Activated naive CD4-positive, alpha-beta T cell treated with Interleukin-2 at 50 U/mL for 16 hours (primary cell): ENCODE results near the gene CACNA1B.
"Not testable (repeated sequence)": the region's sequence is repeated elsewhere in the genome, so short reads cannot be mapped to it uniquely, and the experiment has no call there.

Experiments used
- DNase-seq: peaks from one replicate; pipeline ENCODE4 v3.0.0-alpha.2; 2020

Gene CACNA1B

DNA sequence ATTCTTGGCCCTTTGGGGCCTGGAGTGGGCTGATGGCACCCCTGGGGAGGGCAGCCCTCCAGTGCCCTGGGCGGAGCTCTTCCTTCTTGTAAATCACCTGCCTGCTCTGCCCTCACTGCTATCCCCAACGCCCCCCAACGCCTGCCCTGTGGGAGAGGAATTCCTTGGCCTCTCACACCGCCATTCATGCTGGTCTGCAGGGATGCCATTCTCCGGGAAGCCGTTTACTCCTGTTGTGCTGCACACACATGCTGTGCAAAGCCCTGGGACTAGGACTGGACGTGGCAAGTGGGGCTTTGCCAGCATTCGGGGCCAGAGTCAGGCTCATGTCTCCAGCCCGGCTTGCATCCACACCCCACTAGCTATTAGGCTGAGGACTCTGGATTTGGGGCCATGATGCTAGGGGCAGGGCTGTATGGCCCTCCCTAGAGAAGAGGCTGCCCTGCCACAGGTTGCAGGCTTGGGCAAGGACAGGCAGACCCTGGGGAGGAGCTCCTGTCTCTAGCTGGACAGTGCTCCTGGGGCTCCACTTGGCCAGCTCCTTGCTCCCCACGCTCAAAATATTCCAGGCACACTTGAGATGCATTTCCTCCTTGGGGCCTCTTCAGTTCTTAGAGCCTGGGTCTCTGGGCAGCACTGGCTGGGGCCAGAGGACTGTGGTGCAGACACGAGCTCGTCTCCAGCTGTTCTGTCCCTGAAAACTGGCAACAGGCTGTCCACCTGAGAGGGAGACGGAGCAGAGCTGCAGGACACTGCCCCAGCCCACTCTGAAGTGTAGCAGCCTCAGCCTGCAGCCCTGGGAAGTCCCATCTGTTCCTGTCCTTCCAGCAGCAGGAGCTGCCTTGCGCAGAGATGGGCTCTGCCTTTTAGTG lies 226.9 kb downstream of the CACNA1B start:
- DNase-seq: no peak

DNA sequence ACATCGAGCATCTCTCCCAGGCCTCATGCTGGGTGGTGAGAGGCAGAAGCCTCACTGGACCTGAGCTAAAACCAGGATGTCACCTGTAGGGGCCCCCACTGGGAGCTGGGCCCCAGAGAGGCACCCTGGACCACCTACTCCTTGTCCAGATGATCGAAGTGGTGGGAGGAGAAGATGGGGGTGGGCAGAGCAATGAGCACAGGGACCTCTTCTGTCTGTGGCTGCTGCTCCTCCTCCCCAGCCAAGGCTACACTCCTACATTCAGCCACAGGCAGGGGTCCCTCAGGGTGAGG lies 227.5 kb downstream of the CACNA1B start:
- no peak for DNase-seq

- DNase-seq: no peak
These were observed 228.3 kb downstream of the CACNA1B start for GRCh38 chr9:138105561-138106505.

- not testable (repeated sequence) for DNase-seq
These were observed 229.5 kb downstream of the CACNA1B start for GRCh38 chr9:138107039-138107438.

DNA sequence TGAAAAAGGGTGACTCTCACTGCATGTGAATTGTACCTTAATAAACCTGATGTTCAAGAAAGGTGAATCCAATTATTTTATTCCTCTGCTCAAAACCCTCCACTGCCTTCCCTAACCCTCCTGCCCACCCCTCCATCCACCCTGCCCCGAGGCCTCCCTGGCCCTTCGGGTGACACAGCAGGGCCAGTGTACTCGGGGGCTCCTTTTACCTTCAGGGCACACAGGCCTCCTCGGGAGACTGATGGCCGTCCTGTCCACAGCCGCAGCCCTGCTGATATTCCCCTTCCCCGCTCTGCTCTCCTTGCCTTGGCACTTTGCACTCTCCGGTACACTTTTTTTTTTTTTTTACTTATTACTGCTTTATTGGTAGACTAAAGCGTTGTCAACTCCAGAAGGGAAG lies 234.0 kb downstream of the CACNA1B start:
- DNase-seq: no peak

DNA sequence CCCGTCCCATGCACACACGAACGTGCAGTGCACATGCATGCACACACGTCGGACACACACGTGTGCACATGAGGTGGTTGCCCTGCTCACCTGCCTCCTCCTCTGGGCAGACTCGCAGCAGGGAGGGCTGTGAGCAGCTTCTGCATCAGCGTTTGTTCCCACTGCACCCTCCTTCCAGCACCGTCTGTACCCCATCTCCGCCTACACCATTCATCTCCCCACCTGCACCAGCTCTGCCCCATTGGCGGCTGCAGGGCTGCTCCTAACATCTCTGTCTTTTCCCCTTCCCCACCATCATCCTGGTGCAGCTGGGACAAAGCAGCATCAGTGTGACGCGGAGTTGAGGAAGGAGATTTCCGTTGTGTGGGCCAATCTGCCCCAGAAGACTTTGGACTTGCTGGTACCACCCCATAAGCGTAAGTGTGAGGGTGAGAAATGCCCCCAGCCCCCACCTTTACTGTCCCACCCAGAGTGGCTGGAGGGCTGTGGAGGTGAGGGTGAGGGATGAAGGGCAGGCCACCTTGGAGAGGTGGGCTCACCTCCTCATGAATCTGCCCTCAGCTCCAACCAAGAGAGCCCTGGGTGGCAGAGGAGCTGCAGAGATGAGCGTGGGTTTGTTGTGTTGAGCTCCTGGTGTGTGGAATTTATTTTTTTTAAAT lies 234.6 kb downstream of the CACNA1B start:
- no peak for DNase-seq

DNA sequence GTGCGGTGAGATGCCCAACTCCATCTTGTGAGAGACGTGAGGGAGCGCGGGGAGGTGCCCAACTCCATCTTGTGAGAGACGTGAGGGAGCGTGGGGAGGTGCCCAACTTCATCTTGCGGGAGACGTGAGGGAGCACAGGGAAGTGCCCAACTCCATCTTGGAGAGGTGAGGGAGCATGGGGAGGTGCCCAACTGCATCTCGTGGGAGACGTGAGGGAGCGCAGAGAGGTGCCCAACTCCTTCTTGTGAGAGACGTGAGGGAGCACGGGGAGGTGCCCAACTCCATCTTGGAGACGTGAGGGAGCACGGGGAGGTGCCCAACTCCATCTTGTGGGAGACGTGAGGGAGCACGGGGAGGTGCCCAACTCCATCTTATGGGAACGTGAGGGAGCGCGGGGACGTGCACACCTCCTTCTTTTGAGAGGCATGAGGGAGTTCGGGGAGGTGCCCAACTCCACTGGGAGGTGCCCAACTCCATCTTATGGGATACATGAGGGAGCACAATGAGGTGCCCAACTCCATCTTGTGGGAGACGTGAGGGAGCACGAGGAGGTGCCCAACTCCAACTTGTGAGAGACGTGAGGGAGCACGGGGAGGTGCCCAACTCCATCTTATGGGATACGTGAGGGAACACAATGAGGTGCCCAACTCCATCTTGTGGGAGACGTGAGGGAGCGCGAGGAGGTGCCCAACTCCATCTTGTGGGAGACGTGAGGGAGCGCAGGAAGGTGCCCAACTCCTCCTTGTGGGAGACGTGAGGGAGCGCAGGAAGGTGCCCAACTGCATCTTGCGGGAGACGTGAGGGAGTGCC lies 235.4 kb downstream of the CACNA1B start:
- no peak for DNase-seq

GRCh38 chr9:138113701-138114325 lies 236.2 kb downstream of the CACNA1B start:
- DNase-seq: not testable (repeated sequence)

DNA sequence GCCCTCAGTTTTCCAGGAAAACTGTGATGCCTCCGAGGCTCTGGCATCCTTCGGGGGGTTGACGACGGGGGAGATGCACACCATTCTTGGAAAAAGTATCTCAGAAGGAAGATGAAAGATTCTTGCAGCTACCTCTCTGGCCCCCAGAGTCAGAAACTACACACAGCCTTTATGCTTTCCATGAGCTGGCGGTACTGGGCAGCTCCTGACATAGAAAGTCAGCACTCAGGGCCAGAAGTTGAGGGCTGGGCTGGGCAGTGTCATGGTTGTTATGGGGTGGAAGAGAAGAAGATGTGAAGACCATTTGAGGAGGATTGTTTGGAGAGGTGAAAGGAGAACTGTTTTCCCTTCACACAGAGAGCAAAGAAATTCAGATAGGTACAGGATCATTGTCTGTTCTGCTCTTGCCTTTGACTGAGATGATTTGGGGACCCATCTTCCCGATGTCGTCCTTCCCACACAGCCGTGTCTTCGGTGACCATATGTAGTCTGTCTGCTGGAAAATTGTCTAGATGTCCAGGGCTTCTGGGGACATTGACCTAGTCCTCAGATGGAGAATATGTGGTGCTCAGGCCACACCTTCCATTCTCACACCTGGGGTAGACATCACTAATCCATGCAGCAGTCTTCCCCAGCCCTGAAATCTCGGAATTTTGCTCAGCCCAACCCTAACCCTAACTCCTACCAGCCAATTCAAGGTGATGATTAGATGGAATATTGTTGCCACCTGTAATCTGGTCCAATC lies 237.1 kb downstream of the CACNA1B start:
- no peak for DNase-seq

- no peak for DNase-seq
These were observed 237.9 kb downstream of the CACNA1B start for GRCh38 chr9:138115506-138115905.

DNA sequence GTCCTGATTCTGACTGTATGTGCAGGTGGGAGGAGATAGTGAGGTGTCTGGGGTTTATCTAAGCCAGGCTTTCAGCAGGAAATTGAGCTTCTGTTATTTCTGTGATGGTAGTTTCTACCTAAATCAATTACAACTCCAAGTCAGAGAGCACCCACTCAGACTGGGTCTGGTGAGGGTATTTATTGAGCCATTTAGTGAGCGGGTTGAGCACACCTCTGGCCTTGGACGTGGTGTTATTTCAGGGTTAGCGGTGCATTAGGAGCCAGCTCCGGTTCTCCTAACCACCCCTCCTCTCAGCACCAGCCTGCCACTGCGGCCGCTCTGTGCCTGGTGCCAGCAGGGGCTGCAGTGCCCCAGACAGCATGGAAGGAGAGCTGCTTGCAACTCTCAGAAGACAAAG lies 238.9 kb downstream of the CACNA1B start:
- no peak for DNase-seq

GRCh38 chr9:138117101-138117750 lies 239.6 kb downstream of the CACNA1B start:
- DNase-seq: no peak

GRCh38 chr9:138117836-138118235 lies 240.3 kb downstream of the CACNA1B start:
- DNase-seq: no peak

DNA sequence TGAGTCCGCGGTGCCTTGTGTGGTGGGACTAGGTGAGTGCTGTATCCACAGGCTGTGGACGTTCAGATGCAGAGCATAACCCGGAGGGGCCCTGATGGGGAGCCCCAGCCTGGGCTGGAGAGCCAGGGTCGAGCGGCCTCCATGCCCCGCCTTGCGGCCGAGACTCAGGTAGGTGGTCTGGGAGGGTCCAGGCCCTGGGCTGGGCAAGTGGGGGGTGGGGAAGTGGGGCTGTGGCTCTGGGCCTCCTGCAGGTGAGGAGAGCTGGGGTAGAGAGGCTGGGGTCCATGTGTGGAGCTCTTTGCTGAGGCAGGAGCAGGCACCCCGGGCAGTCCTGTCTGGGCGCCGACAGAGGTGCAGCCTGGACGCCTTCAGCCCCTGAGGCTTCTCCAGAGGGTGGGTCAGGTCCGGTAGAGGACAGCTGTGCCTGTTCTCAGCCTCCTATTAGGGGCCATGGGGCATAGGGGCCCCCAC lies 241.1 kb downstream of the CACNA1B start:
- DNase-seq: no peak

DNA sequence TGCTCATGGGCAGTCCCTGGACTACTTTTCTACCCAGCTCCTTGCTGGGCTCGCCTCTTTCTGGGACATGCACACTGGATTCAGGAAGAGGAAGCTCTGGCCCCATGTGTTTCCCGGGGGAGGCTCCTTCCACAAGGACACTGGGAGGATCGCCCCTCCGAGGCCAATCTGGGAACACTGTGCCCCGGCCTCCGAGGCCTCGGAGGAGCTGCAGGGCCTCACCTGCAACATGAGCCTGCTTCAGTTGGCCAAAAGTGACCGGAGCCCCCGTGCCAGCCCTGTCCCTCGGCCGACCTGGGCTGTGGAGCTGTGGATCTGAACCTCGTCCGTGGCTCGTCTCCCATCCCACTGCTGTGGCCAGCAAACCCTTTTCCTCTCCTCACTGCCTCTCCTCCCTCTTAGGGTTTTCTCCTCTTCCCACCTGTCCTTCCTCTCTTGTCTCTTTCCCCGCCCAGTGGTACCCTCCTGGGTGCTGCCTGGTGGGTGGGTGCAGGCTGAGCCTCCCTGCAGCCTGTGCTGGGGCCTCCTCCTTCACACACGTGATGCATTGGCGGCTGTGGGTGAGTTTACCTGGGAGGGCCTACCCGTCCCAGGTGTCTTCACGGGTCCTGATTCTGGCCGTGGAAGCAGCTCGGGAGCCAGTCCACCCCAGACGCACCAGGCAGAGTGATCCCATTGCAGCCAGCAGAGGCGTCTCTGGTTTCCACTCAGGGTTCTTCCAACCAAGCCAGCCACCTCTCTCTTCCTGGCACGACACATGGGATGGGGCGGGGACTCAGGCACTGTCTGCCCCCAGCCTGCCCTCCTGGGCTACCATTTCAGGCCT lies 241.8 kb downstream of the CACNA1B start:
- DNase-seq: no peak

DNA sequence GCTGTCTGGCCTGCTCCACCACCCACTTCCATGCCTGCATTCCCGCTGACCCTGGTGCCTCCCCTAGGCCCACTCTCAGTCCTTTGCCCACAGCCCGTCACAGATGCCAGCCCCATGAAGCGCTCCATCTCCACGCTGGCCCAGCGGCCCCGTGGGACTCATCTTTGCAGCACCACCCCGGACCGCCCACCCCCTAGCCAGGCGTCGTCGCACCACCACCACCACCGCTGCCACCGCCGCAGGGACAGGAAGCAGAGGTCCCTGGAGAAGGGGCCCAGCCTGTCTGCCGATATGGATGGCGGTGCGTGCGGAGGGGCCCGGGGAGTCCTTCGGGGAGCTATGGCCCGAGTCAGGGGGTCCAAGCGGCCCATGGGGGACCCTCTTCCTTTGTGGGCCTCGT lies 242.5 kb downstream of the CACNA1B start:
- no peak for DNase-seq

DNA sequence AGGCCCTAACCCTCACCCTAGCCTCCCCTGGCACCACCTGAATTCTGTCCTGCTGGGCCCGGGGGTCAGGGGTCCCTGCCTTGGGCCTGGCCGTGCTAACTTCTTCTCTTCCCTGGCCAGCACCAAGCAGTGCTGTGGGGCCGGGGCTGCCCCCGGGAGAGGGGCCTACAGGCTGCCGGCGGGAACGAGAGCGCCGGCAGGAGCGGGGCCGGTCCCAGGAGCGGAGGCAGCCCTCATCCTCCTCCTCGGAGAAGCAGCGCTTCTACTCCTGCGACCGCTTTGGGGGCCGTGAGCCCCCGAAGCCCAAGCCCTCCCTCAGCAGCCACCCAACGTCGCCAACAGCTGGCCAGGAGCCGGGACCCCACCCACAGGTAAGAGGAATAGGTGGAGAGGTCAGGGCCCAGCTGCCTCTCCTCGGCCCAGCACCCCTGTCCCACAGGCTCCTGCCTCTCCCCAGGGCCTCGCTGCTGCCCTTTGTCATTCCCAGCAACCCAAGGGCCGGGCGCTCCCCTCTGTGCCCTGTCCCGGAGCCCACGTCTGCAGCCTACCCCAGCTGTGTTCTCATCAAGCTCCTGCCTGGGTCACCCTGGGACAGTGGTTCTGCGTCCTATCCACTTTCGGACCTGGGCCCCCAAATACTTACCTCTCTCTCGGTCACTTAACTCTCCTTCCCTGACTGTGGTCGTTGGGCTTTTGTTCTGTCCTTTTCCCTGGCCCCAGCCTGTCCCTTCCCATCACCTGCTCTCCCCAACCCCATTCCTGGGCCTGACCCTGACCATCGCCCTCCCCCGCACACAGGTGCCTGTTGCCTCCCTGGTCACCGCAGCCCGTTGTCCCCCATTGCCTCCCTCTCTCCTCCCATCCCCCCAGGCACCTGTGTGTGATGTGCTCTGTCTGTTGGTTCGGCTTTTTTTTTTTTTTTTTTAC lies 243.2 kb downstream of the CACNA1B start:
- DNase-seq: no peak

GRCh38 chr9:138121438-138122050 lies 244.0 kb downstream of the CACNA1B start:
- DNase-seq: no peak
